C1 segment of cervical spinal cord (tissue), 14 donors: ENCODE data around the gene GABRB1.

ENCODE experiments used
- DNase-seq, 14 donors: peaks; one replicate each; lab custom pipeline; 2025; lab: John Stamatoyannopoulos, UW

The GABRB1 gene

GRCh38 chr4:47382846-47383360 lies 351.5 kb downstream of the GABRB1 start:
- DNase-seq = no peak

- DNase-seq = peak in 1 of 14 donors; percentile 25
Measured at GRCh38 chr4:47383829-47384427, 352.6 kb downstream of the GABRB1 start.

- DNase-seq = no peak
Measured at GRCh38 chr4:47386146-47386545, 354.8 kb downstream of the GABRB1 start.

GRCh38 chr4:47386561-47387235 lies 355.3 kb downstream of the GABRB1 start:
- no peak for DNase-seq

GRCh38 chr4:47390428-47391125 lies 359.2 kb downstream of the GABRB1 start:
- no peak for DNase-seq

- DNase-seq = no peak
Measured at GRCh38 chr4:47391256-47391655, 359.9 kb downstream of the GABRB1 start.

- no peak for DNase-seq
Measured at GRCh38 chr4:47406408-47406807, 375.0 kb downstream of the GABRB1 start.

- no peak for DNase-seq
Measured at GRCh38 chr4:47410271-47410670, 378.9 kb downstream of the GABRB1 start.

- DNase-seq = no peak
Measured at GRCh38 chr4:47413521-47413920, 382.2 kb downstream of the GABRB1 start.

GRCh38 chr4:47415719-47416118 lies 384.4 kb downstream of the GABRB1 start:
- no peak for DNase-seq

- DNase-seq = no peak
Measured at GRCh38 chr4:47418147-47418546, 386.8 kb downstream of the GABRB1 start.

GRCh38 chr4:47419296-47419695 lies 387.9 kb downstream of the GABRB1 start:
- DNase-seq = no peak

- no peak for DNase-seq
Measured at GRCh38 chr4:47425628-47426027, 394.3 kb downstream of the GABRB1 start.

GRCh38 chr4:47427935-47428334 lies 396.6 kb downstream of the GABRB1 start:
- no peak for DNase-seq

- DNase-seq = no peak
Measured at GRCh38 chr4:47432749-47433148, 401.4 kb downstream of the GABRB1 start.

- no peak for DNase-seq
Measured at GRCh38 chr4:47434931-47435330, 403.6 kb downstream of the GABRB1 start.

- DNase-seq = peak in 5 of 14 donors; percentile 1 to 21 (median 8)
Measured at GRCh38 chr4:47442980-47443379, 411.6 kb downstream of the GABRB1 start.

- no peak for DNase-seq
Measured at GRCh38 chr4:47444031-47444430, 412.7 kb downstream of the GABRB1 start.

- no peak for DNase-seq
Measured at GRCh38 chr4:47451657-47452056, 420.3 kb downstream of the GABRB1 start.

GRCh38 chr4:47462799-47463234 lies 431.4 kb downstream of the GABRB1 start:
- no peak for DNase-seq

GRCh38 chr4:47463235-47463956 lies 432.0 kb downstream of the GABRB1 start, which contains the start of gene COMMD8:
TSS of gene COMMD8 (minus strand) at chr4:47463702. CDS start at chr4:47463651, 51 bp downstream.
- DNase-seq = peak; percentile 80 to 95 (median 92)

GRCh38 chr4:47465004-47465403 lies 433.6 kb downstream of the GABRB1 start:
- no peak for DNase-seq
